Measurements from ENCODE around the gene SSH3.

GRCh38 chr11:67286621-67287333 is 16.6 kb upstream of the SSH3 start:
- TF ChIP-seq, protein P1, sequence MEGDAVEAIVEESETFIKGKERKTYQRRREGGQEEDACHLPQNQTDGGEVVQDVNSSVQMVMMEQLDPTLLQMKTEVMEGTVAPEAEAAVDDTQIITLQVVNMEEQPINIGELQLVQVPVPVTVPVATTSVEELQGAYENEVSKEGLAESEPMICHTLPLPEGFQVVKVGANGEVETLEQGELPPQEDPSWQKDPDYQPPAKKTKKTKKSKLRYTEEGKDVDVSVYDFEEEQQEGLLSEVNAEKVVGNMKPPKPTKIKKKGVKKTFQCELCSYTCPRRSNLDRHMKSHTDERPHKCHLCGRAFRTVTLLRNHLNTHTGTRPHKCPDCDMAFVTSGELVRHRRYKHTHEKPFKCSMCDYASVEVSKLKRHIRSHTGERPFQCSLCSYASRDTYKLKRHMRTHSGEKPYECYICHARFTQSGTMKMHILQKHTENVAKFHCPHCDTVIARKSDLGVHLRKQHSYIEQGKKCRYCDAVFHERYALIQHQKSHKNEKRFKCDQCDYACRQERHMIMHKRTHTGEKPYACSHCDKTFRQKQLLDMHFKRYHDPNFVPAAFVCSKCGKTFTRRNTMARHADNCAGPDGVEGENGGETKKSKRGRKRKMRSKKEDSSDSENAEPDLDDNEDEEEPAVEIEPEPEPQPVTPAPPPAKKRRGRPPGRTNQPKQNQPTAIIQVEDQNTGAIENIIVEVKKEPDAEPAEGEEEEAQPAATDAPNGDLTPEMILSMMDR (IDR thresholded peaks at IDR 0.05; ENCODE audit: low read depth, low read length): peak; percentile 14
- TF ChIP-seq POLR2A (IDR thresholded peaks at IDR 0.05; ENCODE audit: extremely low read depth, insufficient read length): peak; percentile 37
- peak; percentile 27; the same call in 1 of the 2 replicates for TF ChIP-seq MYC (IDR thresholded peaks at IDR 0.05; ENCODE audit: low read depth, low read length)

Data from NB4 (cell line).